Activated CD4-positive, CD25-positive, alpha-beta regulatory T cell treated with anti-CD3 and anti-CD28 coated beads, Interleukin-2, amount 50 U/mL, for 24 hours (primary cell): ENCODE measurements around the gene STK4.

Experiments used
- ATAC-seq, 2 donors: fragments of 150-1000 bp; cut with Tn5 transposase; one replicate each; pipeline ENCODE4 v1.10.0; 2021; ENCODE audit warnings: mild to moderate bottlenecking in 1 of 2, moderate library complexity in 1 of 2

STK4 gene

GRCh38 chr20:45058168-45058850 lies 92.0 kb downstream of the STK4 start:
- no peak for ATAC-seq

GRCh38 chr20:45059022-45059728 lies 92.9 kb downstream of the STK4 start:
- no peak for ATAC-seq

DNA sequence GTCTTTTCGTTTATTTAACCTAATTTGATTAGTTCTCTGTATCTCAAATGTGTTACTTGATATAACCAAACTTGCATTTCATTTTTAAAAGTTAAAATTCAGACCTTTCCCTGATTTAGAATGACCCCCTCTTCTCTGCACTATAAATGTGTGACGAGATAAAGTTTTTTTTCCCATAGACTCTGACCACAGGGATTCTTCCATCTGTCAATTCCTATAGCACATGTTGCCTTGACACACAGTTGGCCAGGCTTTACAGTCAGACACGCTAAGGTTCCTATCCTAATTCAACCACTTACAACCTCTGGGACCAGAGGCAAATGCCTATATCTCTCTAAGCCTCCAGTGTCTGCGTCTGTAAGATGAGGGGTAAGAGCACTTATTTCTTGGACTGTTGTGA lies 94.0 kb downstream of the STK4 start:
- ATAC-seq = no peak

DNA sequence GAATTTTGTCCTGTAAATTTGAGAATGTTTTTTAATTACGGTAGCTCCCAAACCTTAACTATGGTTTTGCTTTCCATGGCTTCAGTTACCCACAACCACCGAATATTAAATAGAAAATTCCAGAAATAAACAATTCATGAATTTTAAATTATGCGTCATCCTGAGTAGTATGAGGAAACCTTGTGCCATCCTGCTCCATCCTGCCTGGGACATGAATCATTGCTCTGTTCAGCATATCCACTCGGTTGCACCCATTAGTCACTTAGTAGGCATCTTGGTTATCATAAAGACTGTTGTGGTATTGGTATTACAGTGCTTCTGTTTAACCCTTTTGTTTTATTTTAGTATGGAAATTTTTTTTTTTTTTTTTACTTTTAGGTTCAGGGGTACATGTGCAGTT lies 94.9 kb downstream of the STK4 start:
- ATAC-seq = peak; percentile 76 to 86

DNA sequence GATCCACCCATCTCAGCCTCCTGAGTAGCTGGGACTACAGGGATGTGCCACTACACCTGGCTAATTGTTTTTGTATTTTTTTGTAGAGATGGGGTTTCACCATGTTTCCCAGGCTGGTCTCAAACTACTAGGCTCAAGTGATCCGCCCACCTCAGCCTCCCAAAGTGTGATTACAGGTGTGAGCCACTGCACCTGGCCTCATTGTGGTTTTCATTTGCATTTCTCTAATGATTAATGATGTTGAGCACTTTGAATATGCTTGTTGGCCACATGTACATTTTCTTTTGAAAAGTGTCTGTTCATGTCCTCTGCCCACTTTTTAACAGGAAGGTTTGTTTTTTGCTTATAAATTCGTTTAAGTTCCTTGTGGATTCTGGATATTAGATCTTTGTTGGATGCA lies 96.8 kb downstream of the STK4 start:
- peak in 1 of 2 donors; percentile 41 for ATAC-seq

- no peak for ATAC-seq
These were observed 98.5 kb downstream of the STK4 start for GRCh38 chr20:45064812-45065211.

- ATAC-seq = no peak
These were observed 100.1 kb downstream of the STK4 start for GRCh38 chr20:45066372-45066771.

GRCh38 chr20:45067087-45067486 lies 100.8 kb downstream of the STK4 start:
- no peak for ATAC-seq

- no peak for ATAC-seq
These were observed 101.2 kb downstream of the STK4 start for GRCh38 chr20:45067558-45067957.

GRCh38 chr20:45069261-45069660 lies 102.9 kb downstream of the STK4 start:
- ATAC-seq = no peak

GRCh38 chr20:45070932-45071632 lies 104.8 kb downstream of the STK4 start:
- no peak for ATAC-seq

DNA sequence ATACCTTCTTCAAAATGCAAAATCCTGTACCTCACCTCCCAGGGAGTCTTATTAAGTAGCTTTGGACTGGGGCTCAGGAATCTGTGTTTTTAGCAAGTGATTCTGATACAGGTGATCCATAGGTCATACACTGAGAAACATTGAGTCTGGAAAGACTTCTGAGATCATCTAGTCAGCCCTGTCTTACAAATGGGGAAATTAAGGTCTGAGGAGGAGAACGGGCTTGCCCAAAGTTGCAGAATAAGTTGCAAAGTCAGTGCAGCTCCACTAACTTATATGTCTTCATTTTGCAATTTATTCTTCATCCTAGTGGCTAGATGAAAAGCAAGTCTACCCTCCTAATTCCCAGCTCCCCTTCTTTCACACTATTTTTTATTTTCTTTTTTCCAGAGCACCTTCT lies 105.8 kb downstream of the STK4 start:
- ATAC-seq = no peak

GRCh38 chr20:45073221-45073620 lies 106.9 kb downstream of the STK4 start:
- no peak for ATAC-seq

- no peak for ATAC-seq
These were observed 111.2 kb downstream of the STK4 start for GRCh38 chr20:45077559-45077958.

DNA sequence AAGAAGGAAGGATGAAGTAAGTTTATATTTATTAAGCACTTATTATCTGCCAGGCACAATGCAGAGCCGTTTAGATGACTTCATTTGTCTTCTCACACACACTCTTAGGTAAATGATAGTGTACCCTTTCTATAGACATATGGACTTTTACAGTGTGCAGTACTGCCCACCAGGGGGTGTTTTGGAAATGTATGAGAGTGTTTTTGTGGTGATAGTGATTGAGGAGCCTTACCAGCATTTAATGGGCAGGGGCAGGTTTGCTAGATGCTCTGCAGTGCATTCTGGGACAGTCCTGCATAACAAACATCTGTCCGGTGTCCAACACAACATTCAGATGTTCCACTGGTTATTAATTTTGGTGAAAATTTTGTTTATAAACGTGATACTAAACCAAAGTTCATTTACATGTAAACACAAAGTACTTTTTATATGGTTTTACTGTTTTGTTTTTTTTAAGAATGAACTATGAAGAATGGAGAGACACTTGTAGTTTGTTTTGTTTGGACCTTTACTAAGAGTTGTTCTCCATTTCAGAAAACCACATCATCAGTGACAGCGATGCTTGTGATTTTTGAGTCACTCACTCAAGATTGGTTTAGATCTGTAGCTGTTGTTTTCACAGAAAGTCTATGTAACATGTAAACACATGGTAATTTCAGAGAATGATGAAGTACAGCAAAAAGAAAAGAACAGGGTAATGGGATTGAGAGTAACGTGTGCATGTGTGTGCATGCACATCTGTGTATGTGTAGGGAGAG lies 114.7 kb downstream of the STK4 start:
- no peak for ATAC-seq

- ATAC-seq = no peak
These were observed 116.2 kb downstream of the STK4 start for GRCh38 chr20:45082468-45082867.

GRCh38 chr20:45083127-45083526 lies 116.8 kb downstream of the STK4 start:
- ATAC-seq = no peak

DNA sequence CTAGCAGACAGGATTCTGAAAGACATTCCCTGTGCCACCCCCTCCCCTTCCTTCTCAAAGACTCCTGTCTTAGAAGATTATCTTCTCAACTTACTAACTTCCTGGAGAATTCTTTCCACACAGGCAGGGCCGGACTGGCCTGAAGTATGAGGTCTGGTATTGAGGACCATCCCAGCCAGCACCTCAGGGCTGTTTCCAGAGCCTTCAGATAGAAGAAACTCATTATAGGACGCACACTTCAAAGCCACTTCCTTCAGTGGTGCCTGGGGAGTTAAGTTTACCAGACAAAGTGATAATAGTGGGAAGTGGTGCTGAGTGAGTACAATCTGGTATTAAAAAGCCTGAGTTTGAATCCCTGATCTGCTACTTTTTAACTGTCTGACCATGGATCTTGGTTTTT lies 119.0 kb downstream of the STK4 start:
- no peak for ATAC-seq

DNA sequence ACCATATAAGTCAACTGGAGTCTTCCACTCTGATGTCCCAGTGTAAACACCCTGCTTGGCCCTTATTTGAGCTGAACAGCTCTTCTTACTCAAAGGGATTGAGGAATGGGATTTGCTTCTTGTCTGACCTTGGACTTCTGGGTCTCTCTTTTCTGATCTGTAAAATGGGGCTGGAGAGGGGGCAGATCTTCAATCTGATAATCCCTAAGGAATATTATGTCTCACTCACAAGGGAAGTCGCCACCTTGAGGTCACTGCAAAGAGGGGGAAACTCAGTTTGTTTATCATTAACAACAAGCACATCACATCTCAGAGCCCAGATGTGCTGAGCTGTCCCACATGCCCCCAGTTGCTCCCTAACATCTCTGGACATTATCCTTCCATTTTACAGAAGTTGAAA lies 119.6 kb downstream of the STK4 start:
- no peak for ATAC-seq

GRCh38 chr20:45087097-45087790 lies 120.9 kb downstream of the STK4 start:
- no peak for ATAC-seq

GRCh38 chr20:45087814-45088213 lies 121.5 kb downstream of the STK4 start:
- ATAC-seq = no peak

GRCh38 chr20:45088247-45088646 lies 121.9 kb downstream of the STK4 start:
- no peak for ATAC-seq

GRCh38 chr20:45090481-45090880 lies 124.2 kb downstream of the STK4 start:
- no peak for ATAC-seq
